ENCODE data around the gene TSEN54. TPM values are rescaled to one million over a fixed set of nuclear protein-coding genes. Genes with fewer than 3 reads are reported as not detected.
A peak's percentile ranks its signal among the peaks of the same experiment; 100 is the strongest.

Gene TSEN54
- total RNA-seq, 5 donors from 2014 or later (not counting 1 experiment from before 2014, with no cell fraction given) = 54.9 to 94.7 (median 67.6) TPM

- no peak overlapping the region for H3K4me3 ChIP-seq (ENCODE audit: control insufficient read depth in 1 of 2, extremely low read depth in 1 of 2, low read length in 1 of 2)
- H3K9me3 ChIP-seq = no peaks in the 10 kb centered on the region
- H3K27me3 ChIP-seq (replicated peaks in 1 of 2; ENCODE audit: control insufficient read depth in 2 of 2, extremely low read depth in 1 of 2, insufficient read depth in 2 of 2, low read length in 1 of 2) = peaks cover 0 to 11% of the 10 kb centered on the region in 2 experiments
- H3K36me3 ChIP-seq (ENCODE audit: control insufficient read depth in 2 of 2, extremely low read depth in 1 of 2, insufficient read depth in 1 of 2, low read length in 1 of 2) = peaks cover 7 to 12% of the 10 kb centered on the region in 2 donors
- ATAC-seq (replicated peaks in 1 of 4) = no peak
- H3K27ac ChIP-seq (ENCODE audit: low read length) = no peak overlapping the region
- ChIA-PET CTCF (interaction anchor here in 1 of 2 donors (0.5 kb wide), 1 partner anchor 155 kb away, joined by 11 read pairs; no protein-coding TSS in a partner anchor), POLR2A (no interaction called here)
- Mint-ChIP-seq H3K4me1 (peaks cover 2 to 8% (median 7%) of the 10 kb centered on the region in 3 donors), H3K4me3 (no peak overlapping the region), H3K36me3 (peaks cover 10% of the 10 kb centered on the region), H3K27me3 (no peaks in the 10 kb centered on the region), H3K9me3 (no peaks in the 10 kb centered on the region), H3K27ac (no peak overlapping the region)
- DNase-seq = no peak
- 93% methylated on average over 28 of the region's 40 CpGs for WGBS (ENCODE audit: insufficient coverage)
- peaks cover 2 to 26% of the 10 kb centered on the region in 2 experiments for H3K4me1 ChIP-seq (ENCODE audit: control insufficient read depth in 1 of 2, extremely low read depth in 1 of 2, insufficient read depth in 2 of 2, low read length in 2 of 2)
Measured at GRCh38 chr17:75502072-75502720, 14.1 kb upstream of the TSEN54 start.

GRCh38 chr17:75502721-75503329, 13.5 kb upstream of the TSEN54 start:
- no peak overlapping the region for H3K4me3 Mint-ChIP-seq
- Histone ChIP-seq H3K4me3 (ENCODE audit: control insufficient read depth in 1 of 2, extremely low read depth in 1 of 2, low read length in 1 of 2) (no peak overlapping the region), H3K27ac (ENCODE audit: low read length) (no peak overlapping the region), H3K4me1 (ENCODE audit: control insufficient read depth in 1 of 2, extremely low read depth in 1 of 2, insufficient read depth in 2 of 2, low read length in 2 of 2) (peaks cover 2 to 24% of the 10 kb centered on the region in 2 experiments), H3K27me3 (replicated peaks in 1 of 2; ENCODE audit: control insufficient read depth in 2 of 2, extremely low read depth in 1 of 2, insufficient read depth in 2 of 2, low read length in 1 of 2) (peaks cover 0 to 17% of the 10 kb centered on the region in 2 experiments), H3K36me3 (ENCODE audit: control insufficient read depth in 2 of 2, extremely low read depth in 1 of 2, insufficient read depth in 1 of 2, low read length in 1 of 2) (peaks cover 7 to 10% of the 10 kb centered on the region in 2 donors), H3K9me3 (no peaks in the 10 kb centered on the region)
- no peak for DNase-seq
- POLR2A ChIA-PET = no interaction called here
- H3K4me1 Mint-ChIP-seq = peaks cover 0 to 4% (median 3%) of the 10 kb centered on the region in 3 donors
- no peak overlapping the region for H3K27ac Mint-ChIP-seq
- 96% methylated on average over 21 of the region's 25 CpGs for WGBS (ENCODE audit: insufficient coverage)
- H3K9me3 Mint-ChIP-seq = no peaks in the 10 kb centered on the region
- CTCF ChIA-PET = interaction anchor here in 1 of 2 donors (0.5 kb wide), 1 partner anchor 154 kb away, joined by 11 read pairs; no protein-coding TSS in a partner anchor
- H3K36me3 Mint-ChIP-seq = peaks cover 7% of the 10 kb centered on the region
- no peaks in the 10 kb centered on the region for H3K27me3 Mint-ChIP-seq
- no peak for ATAC-seq (replicated peaks in 1 of 4)

GRCh38 chr17:75503337-75503950, 12.9 kb upstream of the TSEN54 start:
- Mint-ChIP-seq H3K36me3 (peaks cover 7% of the 10 kb centered on the region), H3K4me1 (no peaks in the 10 kb centered on the region), H3K27me3 (no peaks in the 10 kb centered on the region), H3K4me3 (no peak overlapping the region), H3K9me3 (no peaks in the 10 kb centered on the region), H3K27ac (no peak overlapping the region)
- ChIA-PET POLR2A (no interaction called here), CTCF (no interaction called here)
- Histone ChIP-seq H3K27me3 (replicated peaks in 1 of 2; ENCODE audit: control insufficient read depth in 2 of 2, extremely low read depth in 1 of 2, insufficient read depth in 2 of 2, low read length in 1 of 2) (peaks cover 0 to 18% of the 10 kb centered on the region in 2 experiments), H3K4me1 (ENCODE audit: control insufficient read depth in 1 of 2, extremely low read depth in 1 of 2, insufficient read depth in 2 of 2, low read length in 2 of 2) (peaks cover 0 to 18% of the 10 kb centered on the region in 2 experiments), H3K36me3 (ENCODE audit: control insufficient read depth in 2 of 2, extremely low read depth in 1 of 2, insufficient read depth in 1 of 2, low read length in 1 of 2) (peaks cover 5 to 7% of the 10 kb centered on the region in 2 donors), H3K9me3 (no peaks in the 10 kb centered on the region), H3K4me3 (ENCODE audit: control insufficient read depth in 1 of 2, extremely low read depth in 1 of 2, low read length in 1 of 2) (no peak overlapping the region), H3K27ac (ENCODE audit: low read length) (no peak overlapping the region)
- ATAC-seq (replicated peaks in 1 of 4) (no peak), DNase-seq (no peak)
- 84% methylated on average over 19 of the region's 23 CpGs for WGBS (ENCODE audit: insufficient coverage)

- no peak overlapping the region for H3K4me3 Mint-ChIP-seq
- peak in 4 of 35 experiments; percentile 14 to 28 (median 19) for DNase-seq
- no peaks in the 10 kb centered on the region for H3K9me3 Mint-ChIP-seq
- CTCF ChIA-PET = interaction anchor here in 1 of 2 donors (0.5 kb wide), 1 partner anchor 128 kb away, joined by 4 read pairs; no protein-coding TSS in a partner anchor
- no peak overlapping the region for H3K27ac Mint-ChIP-seq
- Histone ChIP-seq H3K9me3 (no peaks in the 10 kb centered on the region), H3K4me1 (ENCODE audit: control insufficient read depth in 1 of 2, extremely low read depth in 1 of 2, insufficient read depth in 2 of 2, low read length in 2 of 2) (peaks cover 0 to 16% of the 10 kb centered on the region in 2 experiments), H3K27ac (ENCODE audit: low read length) (no peak overlapping the region), H3K27me3 (replicated peaks in 1 of 2; ENCODE audit: control insufficient read depth in 2 of 2, extremely low read depth in 1 of 2, insufficient read depth in 2 of 2, low read length in 1 of 2) (peaks cover 0 to 18% of the 10 kb centered on the region in 2 experiments), H3K36me3 (ENCODE audit: control insufficient read depth in 2 of 2, extremely low read depth in 1 of 2, insufficient read depth in 1 of 2, low read length in 1 of 2) (peaks cover 3 to 7% of the 10 kb centered on the region in 2 donors), H3K4me3 (ENCODE audit: control insufficient read depth in 1 of 2, extremely low read depth in 1 of 2, low read length in 1 of 2) (no peak overlapping the region)
- peaks cover 3% of the 10 kb centered on the region for H3K36me3 Mint-ChIP-seq
- H3K4me1 Mint-ChIP-seq = no peaks in the 10 kb centered on the region
- WGBS (ENCODE audit: insufficient coverage) = 59% methylated on average over 4 of the region's 13 CpGs
- peak in 1 of 4 experiments; percentile 23 for ATAC-seq (replicated peaks in 1 of 4)
- H3K27me3 Mint-ChIP-seq = no peaks in the 10 kb centered on the region
- POLR2A ChIA-PET = no interaction called here
Measured at GRCh38 chr17:75503976-75504346, 12.4 kb upstream of the TSEN54 start.

- Mint-ChIP-seq H3K4me3 (no peak overlapping the region), H3K27ac (no peak overlapping the region), H3K36me3 (no peaks in the 10 kb centered on the region), H3K27me3 (no peaks in the 10 kb centered on the region), H3K9me3 (no peaks in the 10 kb centered on the region), H3K4me1 (no peaks in the 10 kb centered on the region)
- CTCF ChIA-PET = interaction anchor here in 1 of 2 donors (0.5 kb wide), 2 partner anchors 128 to 243 kb away, joined by 3 to 4 read pairs; no protein-coding TSS in a partner anchor
- Histone ChIP-seq H3K4me3 (ENCODE audit: control insufficient read depth in 1 of 2, extremely low read depth in 1 of 2, low read length in 1 of 2) (no peak overlapping the region), H3K9me3 (no peaks in the 10 kb centered on the region), H3K36me3 (ENCODE audit: control insufficient read depth in 2 of 2, extremely low read depth in 1 of 2, insufficient read depth in 1 of 2, low read length in 1 of 2) (peaks cover 0 to 4% of the 10 kb centered on the region in 2 donors), H3K4me1 (ENCODE audit: control insufficient read depth in 1 of 2, extremely low read depth in 1 of 2, insufficient read depth in 2 of 2, low read length in 2 of 2) (peaks cover 0 to 16% of the 10 kb centered on the region in 2 experiments), H3K27me3 (replicated peaks in 1 of 2; ENCODE audit: control insufficient read depth in 2 of 2, extremely low read depth in 1 of 2, insufficient read depth in 2 of 2, low read length in 1 of 2) (peaks cover 0 to 18% of the 10 kb centered on the region in 2 experiments), H3K27ac (ENCODE audit: low read length) (no peak overlapping the region)
- DNase-seq (peak in 16 of 35 experiments; percentile 13 to 61 (median 32)), ATAC-seq (replicated peaks in 1 of 4) (peak; percentile 46 to 74 (median 70))
- POLR2A ChIA-PET = no interaction called here
- 83% methylated on average over 26 of the region's 32 CpGs for WGBS (ENCODE audit: insufficient coverage)
Measured at GRCh38 chr17:75504347-75505151, 11.8 kb upstream of the TSEN54 start.

GRCh38 chr17:75505152-75505409, 11.2 kb upstream of the TSEN54 start:
- Mint-ChIP-seq H3K4me3 (no peak overlapping the region), H3K27ac (no peak overlapping the region), H3K27me3 (no peaks in the 10 kb centered on the region), H3K4me1 (no peaks in the 10 kb centered on the region), H3K9me3 (no peaks in the 10 kb centered on the region), H3K36me3 (no peaks in the 10 kb centered on the region)
- peaks cover 0 to 18% of the 10 kb centered on the region in 2 experiments for H3K27me3 ChIP-seq (replicated peaks in 1 of 2; ENCODE audit: control insufficient read depth in 2 of 2, extremely low read depth in 1 of 2, insufficient read depth in 2 of 2, low read length in 1 of 2)
- 100% methylated on average over 1 of the region's 4 CpGs for WGBS (ENCODE audit: insufficient coverage)
- peaks cover 0 to 16% of the 10 kb centered on the region in 2 experiments for H3K4me1 ChIP-seq (ENCODE audit: control insufficient read depth in 1 of 2, extremely low read depth in 1 of 2, insufficient read depth in 2 of 2, low read length in 2 of 2)
- DNase-seq = no peak
- H3K27ac ChIP-seq (ENCODE audit: low read length) = no peak overlapping the region
- ChIA-PET CTCF (interaction anchor here in 1 of 2 donors (0.5 kb wide), 1 partner anchor 243 kb away, joined by 3 read pairs; no protein-coding TSS in a partner anchor), POLR2A (no interaction called here)
- H3K36me3 ChIP-seq (ENCODE audit: control insufficient read depth in 2 of 2, extremely low read depth in 1 of 2, insufficient read depth in 1 of 2, low read length in 1 of 2) = no peaks in the 10 kb centered on the region
- H3K4me3 ChIP-seq (ENCODE audit: control insufficient read depth in 1 of 2, extremely low read depth in 1 of 2, low read length in 1 of 2) = no peak overlapping the region
- H3K9me3 ChIP-seq = no peaks in the 10 kb centered on the region
- no peak for ATAC-seq (replicated peaks in 1 of 4)

Measured in T-cell (primary cell).